Measurements from ENCODE around the gene TMEM63B. TPM values are rescaled to one million over a fixed set of nuclear protein-coding genes. Genes with fewer than 3 reads are reported as not detected.

TMEM63B gene
- total RNA-seq, 2 donors from 2014 or later: 7.6 to 11.9 TPM

DNA sequence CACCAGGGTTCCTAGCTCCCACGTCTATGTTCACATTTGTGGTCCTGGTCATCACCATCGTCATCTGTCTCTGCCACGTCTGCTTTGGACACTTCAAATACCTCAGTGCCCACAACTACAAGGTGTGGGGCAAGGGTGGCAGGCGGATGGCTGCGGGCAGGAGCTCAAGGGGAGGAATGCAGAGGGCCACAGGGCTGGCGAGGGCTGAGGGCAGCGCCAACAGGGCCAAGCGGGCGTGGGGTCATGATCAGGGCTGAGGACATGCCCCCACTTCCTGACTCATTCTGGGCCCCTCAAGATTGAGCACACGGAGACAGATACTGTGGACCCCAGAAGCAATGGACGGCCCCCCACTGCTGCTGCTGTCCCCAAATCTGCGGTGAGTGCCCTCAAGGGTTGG is 26.7 kb downstream of the TMEM63B start:
- Histone ChIP-seq H3K36me3 (replicated peaks in 1 of 2; ENCODE audit: insufficient read depth in 1 of 2, low read depth in 2 of 2) (peaks cover 0 to 2% of the 10 kb centered on the region in 2 donors), H3K9me3 (no peaks in the 10 kb centered on the region), H3K27me3 (no peaks in the 10 kb centered on the region), H3K4me1 (peaks cover 47% of the 10 kb centered on the region), H3K27ac (no peak overlapping the region), H3K4me3 (no peak overlapping the region)
- DNase-seq (no peak), ATAC-seq (no peak)
- no peak for TF ChIP-seq CTCF (IDR thresholded peaks at IDR 0.05)
- no peak for TF ChIP-seq POLR2A (IDR thresholded peaks at IDR 0.05)
- intact Hi-C loops (cut with DNase I): loop anchor here (5.0 kb wide), 1 partner anchor 52 kb away; no protein-coding TSS in a partner anchor
- 92 to 93% methylated on average over 8 to 12 of the region's 12 CpGs for WGBS, 2 donors

DNA sequence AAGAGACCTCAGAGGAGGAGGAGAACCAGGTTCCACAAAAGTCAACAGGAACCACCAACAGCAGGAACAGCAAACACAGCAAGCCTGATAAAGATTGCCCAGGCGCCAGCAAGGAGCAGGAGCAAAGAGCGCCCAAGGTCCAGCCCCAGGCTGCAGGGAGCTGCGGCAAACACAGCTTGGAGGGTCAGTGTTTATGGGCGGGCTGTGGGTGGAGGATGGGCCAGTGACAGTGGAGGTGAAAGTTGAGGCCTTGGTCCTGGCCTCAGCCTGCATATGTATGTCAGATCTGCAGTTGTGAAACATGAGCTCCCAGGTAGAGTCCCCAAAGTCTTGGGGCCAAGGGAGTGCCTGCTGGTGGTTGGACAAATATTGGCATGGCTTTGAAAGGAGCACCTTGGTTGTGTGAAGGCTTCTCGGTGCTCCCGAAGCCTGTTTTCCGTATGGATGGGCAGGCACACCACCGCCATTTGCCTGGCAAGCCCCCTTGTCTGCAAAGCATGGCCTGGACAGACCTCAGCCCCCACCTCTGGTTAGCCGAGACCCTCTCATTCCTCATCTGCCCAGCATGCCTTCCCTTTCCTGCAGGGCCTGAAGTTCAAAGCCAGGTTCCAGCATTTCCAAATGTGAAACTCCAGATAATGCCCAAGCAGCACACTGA is 29.3 kb downstream of the TMEM63B start:
- DNase-seq: peak; percentile 76 to 88 (median 86)
- no peak overlapping the region for H3K4me3 ChIP-seq
- H3K36me3 ChIP-seq (replicated peaks in 1 of 2; ENCODE audit: insufficient read depth in 1 of 2, low read depth in 2 of 2): no peaks in the 10 kb centered on the region
- 52 to 53% methylated on average over 4 to 9 of the region's 9 CpGs for WGBS, 2 donors
- peak overlapping the region; percentile 70 to 87 (median 82) for H3K27ac ChIP-seq
- intact Hi-C loops (cut with DNase I): no loop called here
- peak; percentile 86 for ATAC-seq
- H3K4me1 ChIP-seq: peaks cover 54% of the 10 kb centered on the region
- no peaks in the 10 kb centered on the region for H3K9me3 ChIP-seq
- H3K27me3 ChIP-seq: no peaks in the 10 kb centered on the region
- TF ChIP-seq POLR2A (IDR thresholded peaks at IDR 0.05) (peak in 1 of 3 donors; percentile 17), CTCF (IDR thresholded peaks at IDR 0.05) (no peak)

- no peaks in the 10 kb centered on the region for H3K9me3 ChIP-seq
- DNase-seq (no peak), ATAC-seq (no peak)
- peaks cover 54% of the 10 kb centered on the region for H3K4me1 ChIP-seq
- H3K36me3 ChIP-seq (replicated peaks in 1 of 2; ENCODE audit: insufficient read depth in 1 of 2, low read depth in 2 of 2): no peaks in the 10 kb centered on the region
- TF ChIP-seq POLR2A (IDR thresholded peaks at IDR 0.05): no peak
- no peak for TF ChIP-seq CTCF (IDR thresholded peaks at IDR 0.05)
- 81 to 82% methylated on average over 11 of the region's 11 CpGs for WGBS, 2 donors
- H3K27me3 ChIP-seq: no peaks in the 10 kb centered on the region
- peak overlapping the region; percentile 70 to 87 (median 82) for H3K27ac ChIP-seq
- intact Hi-C loops (cut with DNase I): no loop called here
- H3K4me3 ChIP-seq: no peak overlapping the region
Observed at GRCh38 chr6:44157152-44157521, 29.8 kb downstream of the TMEM63B start.

DNA sequence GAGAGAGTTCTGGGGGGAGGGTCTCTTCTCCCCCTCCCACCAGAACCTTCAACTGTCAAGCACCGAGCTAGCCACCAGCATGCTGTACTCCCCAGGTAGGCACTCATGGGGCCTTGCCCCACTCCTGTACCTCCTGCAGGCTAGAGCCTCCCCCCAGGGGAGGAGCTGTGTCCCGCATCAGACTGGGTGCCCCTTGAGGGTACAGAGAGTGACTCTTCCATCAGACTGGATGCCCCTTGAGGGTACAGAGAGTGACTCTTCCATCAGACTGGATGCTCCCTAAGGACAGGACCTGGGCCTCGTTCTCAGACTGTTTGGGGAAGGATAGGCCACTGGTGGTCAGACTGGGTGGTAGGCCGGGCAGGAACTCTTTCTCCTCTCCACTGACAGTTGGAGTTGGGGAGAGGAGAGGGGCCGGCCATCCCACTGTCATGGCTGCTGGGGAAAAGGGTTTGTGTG is 31.4 kb downstream of the TMEM63B start, which contains the start of gene CAPN11:
TSS of gene CAPN11 (plus strand) at position 51 of the 459 bp plus-strand sequence. CDS start at position 80, 29 bp downstream.
- Histone ChIP-seq H3K9me3 (no peaks in the 10 kb centered on the region), H3K36me3 (replicated peaks in 1 of 2; ENCODE audit: insufficient read depth in 1 of 2, low read depth in 2 of 2) (no peaks in the 10 kb centered on the region), H3K27me3 (no peaks in the 10 kb centered on the region), H3K4me3 (no peak within 1 kb of the TSS), H3K27ac (peak within 1 kb of the TSS in 1 of 4 donors; percentile 79), H3K4me1 (peaks cover 69% of the 10 kb centered on the region)
- WGBS, 2 donors: 93 to 95% methylated on average over 4 to 5 of the region's 5 CpGs
- intact Hi-C loops (cut with DNase I): no loop called here
- ATAC-seq (no peak), DNase-seq (no peak)
- no peak for TF ChIP-seq POLR2A (IDR thresholded peaks at IDR 0.05)
- no peak for TF ChIP-seq CTCF (IDR thresholded peaks at IDR 0.05)

GRCh38 chr6:44161997-44162338 is 34.6 kb downstream of the TMEM63B start:
- TF ChIP-seq POLR2A (IDR thresholded peaks at IDR 0.05) (no peak), CTCF (IDR thresholded peaks at IDR 0.05) (no peak)
- no peak for ATAC-seq

More at GRCh38 chr6:44161997-44162338, 34.6 kb downstream of the TMEM63B start:
- H3K27me3 ChIP-seq: no peaks in the 10 kb centered on the region
- H3K9me3 ChIP-seq: no peaks in the 10 kb centered on the region
- no peak overlapping the region for H3K4me3 ChIP-seq
- no peaks in the 10 kb centered on the region for H3K36me3 ChIP-seq (replicated peaks in 1 of 2; ENCODE audit: insufficient read depth in 1 of 2, low read depth in 2 of 2)
- WGBS, 2 donors: 54 to 60% methylated on average over 6 to 8 of the region's 8 CpGs
- DNase-seq: peak in 2 of 4 donors; percentile 35 to 62
- H3K4me1 ChIP-seq: peaks cover 47% of the 10 kb centered on the region
- intact Hi-C loops (cut with DNase I): no loop called here
- peak overlapping the region in 1 of 4 donors; percentile 69 for H3K27ac ChIP-seq
